Psoas muscle (tissue), 8 donors: ENCODE measurements around the gene SLC2A13. TPM values are rescaled to one million over a fixed set of nuclear protein-coding genes. Genes with fewer than 3 reads are reported as not detected.

Experiments
- ATAC-seq, 4 donors: fragments of 200-7000 bp; cut with Tn5 transposase; one replicate each; pipeline ENCODE4 v1.9.1; 2020; ENCODE audit warnings: moderate library complexity in 3 of 4, mild to moderate bottlenecking in 2 of 4
- DNase-seq, 2 donors: peaks; one replicate each; pipeline ENCODE4 v3.0.0-alpha.2; 2020
- H3K27ac ChIP-seq: fragments of 200-600 bp; one replicate; pipeline ENCODE4 v1.8.0; 2022
- H3K27me3 ChIP-seq, 3 donors: fragments of 200-600 bp in 1 of 3; one replicate each; pipeline versions ENCODE4 v1.6.1 to v1.8.0; 2013 to 2022; ENCODE audit warnings: low read length in 2 of 3, mild to moderate bottlenecking in 2 of 3, moderate library complexity in 1 of 3; ENCODE audit not compliant: insufficient read depth in 3 of 3
- H3K36me3 ChIP-seq, 2 donors: fragments of 200-600 bp in 1 of 2; one replicate each; pipeline versions ENCODE4 v1.6.1 to v1.8.0; 2013 to 2022; ENCODE audit warnings: low read depth in 1 of 2, mild to moderate bottlenecking in 1 of 2, moderate library complexity in 1 of 2; ENCODE audit not compliant: insufficient read depth in 1 of 2
- H3K4me1 ChIP-seq: fragments of 200-600 bp; one replicate; pipeline ENCODE4 v1.8.0; 2022
- H3K4me3 ChIP-seq: fragments of 200-600 bp; one replicate; pipeline ENCODE4 v1.8.0; 2022; ENCODE audit warnings: mild to moderate bottlenecking
- H3K9me3 ChIP-seq: fragments of 200-600 bp; one replicate; pipeline ENCODE4 v1.8.0; 2022
- CTCF ChIP-seq: fragments of 200-600 bp; IDR thresholded peaks from one replicate; pipeline ENCODE4 v1.8.0; 2022; ENCODE audit warnings: antibody characterized with exemption
- WGBS, 3 donors: extraction: QIAGEN DNeasy Blood & Tissue Kit; methylation state at CpG; one replicate each; pipeline versions ENCODE4 v1.1.6 to v1.1.7; 2013; 5-methylcytosine and 5-hydroxymethylcytosine counted together
- intact Hi-C, 2 donors: fragments of 100-400 bp; cut with DNase I; formaldehyde crosslinking; loops; one replicate each; pipeline versions ENCODE4 v1.11.0 to v1.14.2; 2022
- polyA plus RNA-seq, 3 donors: library from polyadenylated mRNA; stranded (reverse); fragments of 200-250 nt; gene quantifications; one replicate each; pipeline ENCODE4 v1.2.3, GENCODE V29; 2013
- total RNA-seq, 4 donors: library from RNA; stranded (reverse); fragmentation: NEBNext Ultra II Directional in 2 of 4; extraction: Animal tissue kit (Norgen Biotek cat#: 25700) in 2 of 4; gene quantifications; one replicate each; pipeline versions ENCODE4 v1.2.1 to v1.2.4, GENCODE V29; 2021 to 2023
- donor health status: healthy with polysubstance abuse.
- donor health status: DM: no; HTN: no; CAD: no; lungs with moderate emphysema.
- donor health status: Bipolar disorder and iron deficiency.
- donor health status: healthy.
- donor health status: DM: yes; HTN: yes; CAD: no.
- donor health status: DM: no; HTN: no; CAD: no.
- donor health status: DM: no; HTN: no; CAD: no.
- donor health status: DM: yes; HTN: yes; CAD: no.

SLC2A13 gene
- total and polyA plus RNA-seq, 7 donors, result 0.39 to 1.7 (median 0.95) TPM

- no peaks in the 10 kb centered on the region for H3K36me3 ChIP-seq
- H3K27ac ChIP-seq, result no peak overlapping the region
- 89 to 98% (median 98%) methylated on average over 2 of the region's 2 CpGs for WGBS, 3 donors
Measured at GRCh38 chr12:39988574-39988973, 117.3 kb downstream of the SLC2A13 start.

GRCh38 chr12:39986674-39987073 lies 119.2 kb downstream of the SLC2A13 start:
- no peaks in the 10 kb centered on the region for H3K36me3 ChIP-seq
- WGBS, 3 donors, result 32 to 42% (median 36%) methylated on average over 2 of the region's 2 CpGs
- H3K27me3 ChIP-seq, result no peaks in the 10 kb centered on the region
- H3K4me3 ChIP-seq, result no peak overlapping the region
- DNase-seq, result no peak
- ATAC-seq, result no peak
- no peaks in the 10 kb centered on the region for H3K9me3 ChIP-seq
- intact Hi-C loops, result no loop called here
- H3K4me1 ChIP-seq, result no peaks in the 10 kb centered on the region
- H3K27ac ChIP-seq, result no peak overlapping the region
- no peak for TF ChIP-seq CTCF

More at GRCh38 chr12:39988574-39988973, 117.3 kb downstream of the SLC2A13 start:
- ATAC-seq (no peak), DNase-seq (no peak)
- Histone ChIP-seq H3K9me3 (no peaks in the 10 kb centered on the region), H3K4me1 (no peaks in the 10 kb centered on the region), H3K27me3 (no peaks in the 10 kb centered on the region), H3K4me3 (no peak overlapping the region)
- no peak for TF ChIP-seq CTCF
- intact Hi-C loops, result no loop called here

GRCh38 chr12:39984670-39985069 lies 121.2 kb downstream of the SLC2A13 start:
- 72 to 85% (median 80%) methylated on average over 5 of the region's 5 CpGs for WGBS, 3 donors
- Histone ChIP-seq H3K4me3 (no peak overlapping the region), H3K27ac (no peak overlapping the region), H3K4me1 (no peaks in the 10 kb centered on the region), H3K36me3 (no peaks in the 10 kb centered on the region), H3K27me3 (no peaks in the 10 kb centered on the region), H3K9me3 (no peaks in the 10 kb centered on the region)
- no peak for TF ChIP-seq CTCF
- DNase-seq (no peak), ATAC-seq (no peak)
- intact Hi-C loops, result no loop called here

DNA sequence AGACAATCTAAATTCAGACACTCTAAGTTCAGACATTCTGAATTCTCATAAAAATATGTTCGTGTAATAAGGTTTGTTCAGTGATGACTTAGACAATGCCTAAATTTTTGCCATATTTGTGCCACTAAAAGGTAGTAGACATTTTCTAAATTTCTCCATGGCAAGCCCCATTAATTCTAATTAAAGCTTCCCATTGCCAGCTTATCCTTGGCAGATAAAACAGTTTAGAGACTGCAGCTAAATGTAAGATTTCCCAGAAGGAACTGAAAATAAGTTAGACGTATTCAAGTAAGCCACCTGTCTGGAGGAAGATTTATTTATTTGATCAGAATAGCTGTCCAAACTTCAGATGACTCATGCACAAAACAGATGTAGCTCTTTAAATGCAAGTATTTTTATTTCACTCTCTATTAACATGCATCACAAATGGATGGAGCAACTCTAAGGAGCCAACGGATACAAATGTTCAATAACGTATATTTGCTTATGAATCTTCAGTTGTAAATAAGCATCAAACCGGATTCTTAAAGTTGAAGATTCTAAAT lies 130.4 kb downstream of the SLC2A13 start:
- 54 to 66% (median 60%) methylated on average over 5 of the region's 5 CpGs for WGBS, 3 donors
- ATAC-seq, result no peak
- no peaks in the 10 kb centered on the region for H3K27me3 ChIP-seq
- no peak overlapping the region for H3K4me3 ChIP-seq
- peaks cover 4% of the 10 kb centered on the region for H3K9me3 ChIP-seq
- H3K4me1 ChIP-seq, result no peaks in the 10 kb centered on the region
- H3K27ac ChIP-seq, result no peak overlapping the region
- no peak for TF ChIP-seq CTCF
- no peak for DNase-seq
- intact Hi-C loops, result no loop called here
- no peaks in the 10 kb centered on the region for H3K36me3 ChIP-seq

DNA sequence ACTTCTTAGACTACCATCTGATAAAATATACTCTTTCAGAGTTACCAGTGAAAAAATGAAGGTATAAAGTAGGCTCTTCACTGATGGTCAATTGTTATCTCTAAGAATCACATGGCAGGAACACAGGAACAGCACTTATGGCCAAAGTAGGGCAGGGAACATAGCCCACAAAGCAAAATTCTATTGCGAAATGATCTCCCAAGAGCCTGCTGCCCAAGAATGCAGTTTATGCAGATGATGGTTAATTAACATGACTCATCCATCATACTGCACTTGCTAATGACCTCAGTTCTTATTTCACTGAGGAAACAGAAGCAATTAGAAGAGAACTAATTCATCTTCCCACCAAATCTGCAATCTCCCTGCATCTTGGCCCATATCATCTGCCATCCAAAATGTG lies 133.8 kb downstream of the SLC2A13 start:
- H3K4me1 ChIP-seq, result no peaks in the 10 kb centered on the region
- H3K4me3 ChIP-seq, result no peak overlapping the region
- whole genome bisulfite sequencing, 3 donors, result 87 to 92% (median 89%) methylated on average over 1 of the region's 1 CpG
- intact Hi-C loops, result no loop called here
- H3K27me3 ChIP-seq, result no peaks in the 10 kb centered on the region
- no peaks in the 10 kb centered on the region for H3K36me3 ChIP-seq
- ATAC-seq (no peak), DNase-seq (no peak)
- no peak overlapping the region for H3K27ac ChIP-seq
- no peak for TF ChIP-seq CTCF
- peaks cover 7% of the 10 kb centered on the region for H3K9me3 ChIP-seq
